HEK293 (cell line): ENCODE measurements around the gene ASB6.

ENCODE experiments used
- ZNF629 ChIP-seq: fragments of 450-650 bp; formaldehyde crosslinking; IDR thresholded peaks from 2 replicates; pipeline ENCODE4 v1.5.1; 2017; ENCODE audit warnings: missing biosample characterization, missing genetic modification characterization
- TF ChIP-seq, protein P1 (sequence below): fragments of 450-650 bp; formaldehyde crosslinking; IDR thresholded peaks from 2 replicates; pipeline ENCODE4 v1.5.1; 2016; ENCODE audit warnings: missing biosample characterization, missing genetic modification characterization

DNA sequence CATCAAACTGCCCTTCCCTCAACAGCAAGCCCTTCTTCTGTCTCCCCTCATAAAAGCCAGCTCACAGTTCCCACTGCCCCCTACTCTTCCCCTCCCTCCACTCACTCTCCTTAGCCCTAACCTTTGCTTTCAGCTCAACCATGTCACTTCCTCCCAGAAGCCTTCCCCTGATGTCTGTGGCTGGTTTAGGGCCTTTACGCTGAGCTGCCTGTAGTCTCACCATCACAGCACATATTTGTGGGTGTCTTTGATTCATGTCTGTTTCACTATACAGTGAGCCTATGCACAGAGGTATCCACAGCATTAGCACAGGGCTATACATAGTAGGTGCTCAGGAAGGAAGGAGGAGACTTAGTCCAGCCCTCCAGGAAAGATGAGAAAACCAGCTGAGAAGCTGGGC is 55.7 kb downstream of the ASB6 start:
- TF ChIP-seq, protein P1, sequence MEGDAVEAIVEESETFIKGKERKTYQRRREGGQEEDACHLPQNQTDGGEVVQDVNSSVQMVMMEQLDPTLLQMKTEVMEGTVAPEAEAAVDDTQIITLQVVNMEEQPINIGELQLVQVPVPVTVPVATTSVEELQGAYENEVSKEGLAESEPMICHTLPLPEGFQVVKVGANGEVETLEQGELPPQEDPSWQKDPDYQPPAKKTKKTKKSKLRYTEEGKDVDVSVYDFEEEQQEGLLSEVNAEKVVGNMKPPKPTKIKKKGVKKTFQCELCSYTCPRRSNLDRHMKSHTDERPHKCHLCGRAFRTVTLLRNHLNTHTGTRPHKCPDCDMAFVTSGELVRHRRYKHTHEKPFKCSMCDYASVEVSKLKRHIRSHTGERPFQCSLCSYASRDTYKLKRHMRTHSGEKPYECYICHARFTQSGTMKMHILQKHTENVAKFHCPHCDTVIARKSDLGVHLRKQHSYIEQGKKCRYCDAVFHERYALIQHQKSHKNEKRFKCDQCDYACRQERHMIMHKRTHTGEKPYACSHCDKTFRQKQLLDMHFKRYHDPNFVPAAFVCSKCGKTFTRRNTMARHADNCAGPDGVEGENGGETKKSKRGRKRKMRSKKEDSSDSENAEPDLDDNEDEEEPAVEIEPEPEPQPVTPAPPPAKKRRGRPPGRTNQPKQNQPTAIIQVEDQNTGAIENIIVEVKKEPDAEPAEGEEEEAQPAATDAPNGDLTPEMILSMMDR (tag by site-specific recombination) = no peak
- TF ChIP-seq ZNF629 (tag by site-specific recombination) = no peak
